GM12878 (cell line): ENCODE measurements around the gene MUC20. TPM values are rescaled to one million over a fixed set of nuclear protein-coding genes. Genes with fewer than 3 reads are reported as not detected.
A peak's percentile ranks its signal among the peaks of the same experiment; 100 is the strongest.
"Not testable (repeated sequence)": the region's sequence is repeated elsewhere in the genome, so short reads cannot be mapped to it uniquely, and the experiment has no call there.

Source experiments
- ATAC-seq: fragments of 200-7000 bp; cut with Tn5 transposase; 3 replicates; pipeline ENCODE4 v1.9.1; 2020; ENCODE audit warnings: mild to moderate bottlenecking, moderate library complexity
- BruUV-seq: library from RNA; stranded (reverse); fragments of 400-500 nt; replicated peaks from 2 replicates; lab custom pipeline; 2021; lab: Mats Ljungman, UMichigan
- CTCF ChIA-PET: fragments of 300-600 bp; sonication (Branson Sonifier 250); formaldehyde crosslinking; extraction: SDS; loops from one replicate; lab custom pipeline; 2021; ENCODE audit warnings: inconsistent platforms; lab: Yijun Ruan, JAX
- POLR2A ChIA-PET: fragments of 350-600 bp; formaldehyde crosslinking; extraction: SDS; loops from one replicate; lab custom pipeline; 2021; ENCODE audit warnings: inconsistent platforms; lab: Charles Lee
- RAD21 ChIA-PET: fragments of 300-600 bp; sonication (Branson Sonifier 250); formaldehyde crosslinking; loops from one replicate; lab custom pipeline; 2023; ENCODE audit warnings: antibody characterized with exemption; ENCODE audit not compliant: unreplicated experiment; lab: Charles Lee
- SMC1A ChIA-PET: fragments of 300-600 bp; sonication (Branson Sonifier 250); formaldehyde crosslinking; loops from one replicate; lab custom pipeline; 2023; ENCODE audit not compliant: unreplicated experiment, uncharacterized antibody; lab: Charles Lee
- DNase-seq: peaks from one replicate; pipeline ENCODE4 v3.0.0-alpha.2; 2011; ENCODE audit warnings: low read depth, low spot score
- FAIRE-seq: peaks from 3 replicates; lab custom pipeline; 2011; peaks lifted over from hg19 to GRCh38; lab: Jason Lieb, UNC
- H2AFZ ChIP-seq: 2 replicates; pipeline ENCODE4 v1.6.0; 2011; ENCODE audit warnings: low read depth, low read length, control low read depth; ENCODE audit not compliant: control insufficient read depth
- H3K27ac ChIP-seq: 2 replicates; pipeline ENCODE4 v1.5.1; 2011; ENCODE audit warnings: control low read depth; ENCODE audit not compliant: control insufficient read depth, insufficient read depth
- H3K27me3 ChIP-seq, 2 experiments: replicated peaks in 1 of 2; 2 replicates each; pipeline versions ENCODE4 v1.6.0 to v1.6.1; 2011; ENCODE audit warnings: low read length in 1 of 2; ENCODE audit not compliant: control insufficient read depth in 2 of 2, insufficient read depth in 2 of 2
- H3K36me3 ChIP-seq, 2 experiments: 2 replicates each; pipeline ENCODE4 v1.5.1; 2011; ENCODE audit warnings: low read length in 1 of 2; ENCODE audit not compliant: control insufficient read depth in 2 of 2, insufficient read depth in 2 of 2
- H3K4me1 ChIP-seq: 2 replicates; pipeline ENCODE4 v1.6.1; 2011; ENCODE audit warnings: mild to moderate bottlenecking, low read length, moderate library complexity, mixed read lengths; ENCODE audit not compliant: control insufficient read depth, insufficient read depth
- H3K4me2 ChIP-seq: 2 replicates; pipeline ENCODE4 v1.6.0; 2011; ENCODE audit warnings: control low read depth; ENCODE audit not compliant: control insufficient read depth, insufficient read depth
- H3K4me3 ChIP-seq: fragments of 200-600 bp; sonication (generic); 2 replicates; pipeline ENCODE4 v1.5.1; 2016
- H3K79me2 ChIP-seq: 2 replicates; pipeline ENCODE4 v1.6.0; 2011; ENCODE audit warnings: low read length; ENCODE audit not compliant: control insufficient read depth, insufficient read depth
- H3K9ac ChIP-seq: 2 replicates; pipeline ENCODE4 v1.8.0; 2011; ENCODE audit warnings: low read length, control low read depth, mixed read lengths; ENCODE audit not compliant: control insufficient read depth, insufficient read depth
- H3K9me3 ChIP-seq: replicated peaks from 3 replicates; pipeline ENCODE4 v1.5.1; 2011; ENCODE audit warnings: mild to moderate bottlenecking, low read length; ENCODE audit not compliant: control insufficient read depth, insufficient read depth
- H4K20me1 ChIP-seq: 2 replicates; pipeline ENCODE4 v1.6.0; 2011; ENCODE audit not compliant: control insufficient read depth, insufficient read depth
- BHLHE40 ChIP-seq, 2 experiments: fragments of 450-650 bp in 1 of 2; IDR thresholded peaks; 2 replicates each; pipeline ENCODE4 v1.6.1; 2011 to 2017; ENCODE audit warnings: low read depth in 2 of 2, borderline replicate concordance in 1 of 2, improper control_type of control experiment in 1 of 2, low read length in 1 of 2, mild to moderate bottlenecking in 1 of 2
- NBN ChIP-seq: fragments of 450-650 bp; IDR thresholded peaks from 2 replicates; pipeline ENCODE4 v1.6.1; 2016
- WGBS: methylation state at CpG from one replicate; pipeline ENCODE4 v1.1.6; 2016; ENCODE audit warnings: low lambda C conversion rate; ENCODE audit not compliant: insufficient replicate concordance, insufficient coverage; ENCODE audit errors: missing lambda C conversion rate; 5-methylcytosine and 5-hydroxymethylcytosine counted together
- in situ Hi-C: fragments of 300-500 bp; cut with MboI; formaldehyde crosslinking; loops from 9 replicates; pipeline ENCODE4 v1.14.3; 2018; ENCODE audit warnings: mixed read lengths
- intact Hi-C: fragments of 100-400 bp; cut with micrococcal nuclease; formaldehyde crosslinking; loops from one replicate; pipeline ENCODE4 v1.14.2; 2022; ENCODE audit not compliant: unreplicated experiment
- polyA plus RNA-seq, 11 experiments: library from polyadenylated mRNA; depleted of rRNA in 4 of 11; unstranded in 6 of 11; stranded (reverse) in 5 of 11; fragments of >200 nt; fragmentation: Nextera tagmentation in 4 of 11; fragmentation: Illumina TruSeq in 1 of 11; extraction: Ambion mirVana in 4 of 11; extraction: Trizol in 1 of 11; gene quantifications; 1 replicate in 1 of 11; 2 replicates in 10 of 11; pipeline versions ENCODE4 v1.2.1 to v1.2.3, GENCODE V29; 2011 to 2016; ENCODE audit warnings: inconsistent platforms in 2 of 11, missing spikeins in 2 of 11, low read depth in 1 of 11
- total RNA-seq, 4 experiments: library from RNA; depleted of rRNA in 3 of 4; stranded (reverse); fragments of >200 nt in 3 of 4; fragmentation: Illumina TruSeq in 1 of 4; extraction: Trizol in 1 of 4; gene quantifications; 2 replicates each; pipeline versions ENCODE4 v1.2.1 to v1.2.3, GENCODE V29; 2013 to 2021

MUC20 gene
- total and polyA plus RNA-seq, 10 of the 15 experiments (the other 5 are each of a cell fraction or from before 2014, with no cell fraction given): 0.04 to 0.46 (median 0.17) TPM; not detected in 3

DNA sequence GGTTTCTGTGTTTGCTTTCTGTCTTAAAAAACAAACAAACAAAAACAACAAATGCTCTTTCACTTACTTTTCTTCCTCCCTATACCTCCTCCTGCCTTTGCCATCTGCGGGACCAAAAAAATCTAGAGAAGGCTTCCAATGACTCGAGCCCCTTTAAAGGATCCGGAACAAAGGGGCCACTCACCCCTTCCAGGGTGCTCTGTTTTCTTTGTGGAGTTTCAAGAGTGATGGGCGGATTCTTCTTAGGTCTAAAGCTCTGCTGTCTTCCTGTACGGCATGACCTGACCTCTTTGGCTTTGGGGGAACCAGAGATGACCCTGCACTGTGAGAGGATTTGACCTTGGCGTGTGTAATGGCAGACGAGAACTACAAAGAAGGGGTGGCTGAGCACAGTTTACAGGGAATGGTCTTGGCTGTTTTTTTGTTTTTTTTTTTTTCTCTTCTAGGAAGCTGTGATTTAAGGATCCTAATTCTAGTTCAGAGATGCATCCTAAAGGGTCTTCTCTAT is 2.2 kb upstream of the MUC20 start:
- no peaks in the 10 kb centered on the region for H4K20me1 ChIP-seq
- ChIA-PET POLR2A (no interaction called here), SMC1A (no interaction called here), RAD21 (no interaction called here), CTCF (interaction anchor here (1.0 kb wide), 1 partner anchor 132 kb away, joined by 3 read pairs; no protein-coding TSS in a partner anchor)
- FAIRE-seq: no peak
- WGBS: 54% methylated on average over 7 of the region's 7 CpGs
- H3K4me3 ChIP-seq: no peak overlapping the region
- BruUV-seq: no TSS peak
- H3K4me1 ChIP-seq: no peaks in the 10 kb centered on the region
- no peak for DNase-seq
- no peaks in the 10 kb centered on the region for H3K9me3 ChIP-seq
- H3K9ac ChIP-seq: no peak overlapping the region
- ATAC-seq: no peak
- intact Hi-C loops: loop anchor here (5.0 kb wide), 1 partner anchor 101 kb away; no protein-coding TSS in a partner anchor
- H3K27me3 ChIP-seq: no peaks in the 10 kb centered on the region
- H3K27ac ChIP-seq: no peak overlapping the region
- H3K79me2 ChIP-seq: no peaks in the 10 kb centered on the region
- no peaks in the 10 kb centered on the region for H3K36me3 ChIP-seq
- no peak overlapping the region for H3K4me2 ChIP-seq
- in situ Hi-C loops: no loop called here
- TF ChIP-seq BHLHE40 (IDR thresholded peaks at IDR 0.05; ENCODE audit: borderline replicate concordance in 1 of 2, low read depth in 2 of 2, low read length in 1 of 2) (0 out of 4 replicates have a peak, but pooled peaks of 1 of the 2 experiments have one; percentile 12), NBN (no peak)
- no peak overlapping the region for H2AFZ ChIP-seq

DNA sequence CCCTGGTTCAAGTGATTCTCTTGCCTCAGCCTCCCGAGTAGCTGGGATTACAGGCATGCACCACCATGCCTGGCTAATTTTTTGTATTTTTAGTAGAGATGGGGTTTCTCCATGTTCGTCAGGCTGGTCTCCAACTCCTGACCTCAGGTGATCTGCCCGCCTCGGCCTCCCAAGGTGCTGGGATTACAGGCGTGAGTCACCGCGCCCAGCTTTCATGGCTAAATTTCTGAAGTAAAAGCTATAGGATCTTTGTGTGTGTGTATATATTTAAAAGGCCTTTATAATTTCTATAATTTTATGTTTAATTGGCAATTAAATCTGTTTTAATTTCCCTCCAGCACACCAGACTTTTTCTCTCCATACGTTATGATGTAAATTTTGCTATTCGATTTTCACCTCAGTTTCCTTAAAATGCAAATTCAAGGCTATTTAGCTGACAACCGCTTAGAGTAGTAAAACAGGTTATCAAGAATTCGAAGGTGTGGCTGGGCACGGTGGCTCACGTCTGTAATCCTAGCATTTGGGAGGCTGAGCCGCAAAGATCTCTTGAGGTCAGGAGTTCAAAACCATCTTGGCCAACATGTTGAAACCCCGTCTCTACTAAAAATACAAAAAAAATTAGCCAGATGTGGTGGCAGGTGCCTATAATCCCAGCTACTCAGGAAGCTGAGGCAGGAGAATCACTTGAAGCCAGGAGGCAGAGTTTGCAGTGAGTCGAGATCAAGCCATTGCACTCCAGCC is 1.1 kb upstream of the MUC20 start:
- RAD21 ChIA-PET: interaction anchor here (0.8 kb wide), 1 partner anchor 127 kb away, joined by 5 read pairs; no protein-coding TSS in a partner anchor
- not testable (repeated sequence) for H3K4me2 ChIP-seq

DNA sequence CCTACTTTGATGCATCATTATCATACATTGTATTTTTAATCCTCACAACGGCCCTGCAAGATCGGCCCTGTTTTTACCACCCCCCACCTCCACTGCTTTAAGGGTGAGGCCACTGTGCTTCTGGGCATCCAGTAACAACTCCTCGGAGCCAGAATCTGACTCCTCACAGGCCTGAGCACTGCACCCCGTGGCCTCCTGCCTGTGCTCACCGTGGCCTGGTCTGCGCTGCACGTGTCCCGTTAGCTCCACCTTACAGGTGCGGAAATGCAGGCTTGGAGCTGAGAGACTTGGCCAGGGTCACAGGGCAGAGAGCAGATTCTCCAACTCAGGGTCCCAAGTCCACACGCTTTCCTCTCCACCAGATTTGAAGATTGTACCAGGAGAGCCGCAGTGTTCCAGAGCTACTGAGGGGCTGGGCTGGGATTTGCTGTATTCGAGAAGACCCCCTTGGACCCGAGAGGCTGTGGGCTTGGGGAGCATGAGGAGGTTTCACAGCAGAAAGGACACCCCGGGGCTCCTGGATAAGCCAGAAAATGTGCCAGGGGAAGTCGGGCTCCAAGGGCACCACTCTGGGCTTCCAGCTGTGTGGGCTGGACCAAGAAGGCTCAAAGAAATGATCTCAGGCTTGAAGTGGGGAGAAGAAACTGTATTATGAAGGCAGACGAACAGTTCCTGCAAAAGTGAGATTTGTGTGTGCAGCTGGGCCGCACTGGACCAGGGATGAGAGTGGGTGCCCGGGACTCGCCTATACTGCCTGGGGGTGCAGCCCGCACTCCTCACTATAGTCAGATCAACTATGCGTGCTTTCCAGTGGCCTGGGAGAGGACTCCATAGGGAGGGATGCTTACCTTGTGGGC is 1.6 kb downstream of the MUC20 start:
- H3K4me2 ChIP-seq, RAD21 ChIA-PET, ATAC-seq, H2AFZ ChIP-seq, H3K9me3 ChIP-seq, H3K9ac ChIP-seq, intact Hi-C loops, in situ Hi-C loops, CTCF ChIA-PET, DNase-seq, H3K27ac ChIP-seq, SMC1A ChIA-PET, H3K27me3 ChIP-seq, H4K20me1 ChIP-seq, H3K36me3 ChIP-seq, H3K79me2 ChIP-seq, FAIRE-seq, H3K4me3 ChIP-seq, POLR2A ChIA-PET, BruUV-seq, H3K4me1 ChIP-seq: not testable (repeated sequence)
- 60% methylated on average over 14 of the region's 21 CpGs for WGBS

More for the DNA sequence above, 1.1 kb upstream of the MUC20 start:
- POLR2A ChIA-PET: interaction anchor here (0.6 kb wide), 1 partner anchor 1147 kb away, joined by 3 read pairs; no protein-coding TSS in a partner anchor
- H3K4me3 ChIP-seq, DNase-seq, ATAC-seq, H3K36me3 ChIP-seq, H3K27me3 ChIP-seq, BruUV-seq, H4K20me1 ChIP-seq, H3K9ac ChIP-seq, H3K9me3 ChIP-seq, H3K79me2 ChIP-seq, in situ Hi-C loops, FAIRE-seq, H3K27ac ChIP-seq, H2AFZ ChIP-seq, H3K4me1 ChIP-seq, SMC1A ChIA-PET: not testable (repeated sequence)
- CTCF ChIA-PET: interaction anchor here (0.7 to 1.3 kb wide), 2 partner anchors 131 to 460 kb away, joined by 3 read pairs; no protein-coding TSS in a partner anchor
- 70% methylated on average over 15 of the region's 16 CpGs for WGBS
- intact Hi-C loops: loop anchor here (5.0 kb wide), 1 partner anchor 102 kb away; no protein-coding TSS in a partner anchor
